GM12878 (cell line): Measurements from ENCODE around the gene TPPP. TPM values are rescaled to one million over a fixed set of nuclear protein-coding genes. Genes with fewer than 3 reads are reported as not detected.

Experiments used
- BACH1 ChIP-seq: fragments of 450-650 bp; IDR thresholded peaks from 2 replicates; pipeline ENCODE4 v1.6.1; 2017; ENCODE audit warnings: mild to moderate bottlenecking, borderline replicate concordance
- CREB1 ChIP-seq: IDR thresholded peaks from 2 replicates; pipeline ENCODE4 v1.6.1; 2012; ENCODE audit warnings: low read depth, mild to moderate bottlenecking, inconsistent platforms
- LARP7 ChIP-seq: fragments of 450-650 bp; IDR thresholded peaks from 2 replicates; pipeline ENCODE4 v1.6.1; 2017; ENCODE audit warnings: mild to moderate bottlenecking
- MLLT1 ChIP-seq: fragments of 450-650 bp; IDR thresholded peaks from 2 replicates; pipeline ENCODE4 v1.6.1; 2016; ENCODE audit warnings: mild to moderate bottlenecking
- MXI1 ChIP-seq: fragments of 150-350 bp; IDR thresholded peaks from 2 replicates; pipeline ENCODE4 v1.6.1; 2011; ENCODE audit warnings: low read depth, mild to moderate bottlenecking, inconsistent platforms, low read length, improper control_type of control experiment
- POU2F2 ChIP-seq: IDR thresholded peaks from 3 replicates; pipeline ENCODE4 v1.6.1; 2011; ENCODE audit warnings: low read depth, mild to moderate bottlenecking, low read length, borderline replicate concordance
- RFX5 ChIP-seq: IDR thresholded peaks from 2 replicates; pipeline ENCODE4 v1.6.1; 2011; ENCODE audit warnings: low read depth, low read length, improper control_type of control experiment
- polyA plus RNA-seq, 11 experiments: library from polyadenylated mRNA; depleted of rRNA in 4 of 11; unstranded in 6 of 11; stranded (reverse) in 5 of 11; fragments of >200 nt; fragmentation: Nextera tagmentation in 4 of 11; fragmentation: Illumina TruSeq in 1 of 11; extraction: Ambion mirVana in 4 of 11; extraction: Trizol in 1 of 11; gene quantifications; 1 replicate in 1 of 11; 2 replicates in 10 of 11; pipeline versions ENCODE4 v1.2.1 to v1.2.3, GENCODE V29; 2011 to 2016; ENCODE audit warnings: inconsistent platforms in 2 of 11, missing spikeins in 2 of 11, low read depth in 1 of 11
- total RNA-seq, 4 experiments: library from RNA; depleted of rRNA in 3 of 4; stranded (reverse); fragments of >200 nt in 3 of 4; fragmentation: Illumina TruSeq in 1 of 4; extraction: Trizol in 1 of 4; gene quantifications; 2 replicates each; pipeline versions ENCODE4 v1.2.1 to v1.2.3, GENCODE V29; 2013 to 2021
- TF ChIP-seq, protein P1 (sequence below), 3 experiments: IDR thresholded peaks in 2 of 3; conservative IDR thresholded peaks in 1 of 3; 2 replicates each; pipeline ENCODE4 v1.5.1; 2011; ENCODE audit warnings: low read depth in 3 of 3, low read length in 3 of 3, mild to moderate bottlenecking in 3 of 3, control low read depth in 2 of 3, moderate library complexity in 2 of 3, inconsistent platforms in 1 of 3, mixed read lengths in 1 of 3; ENCODE audit not compliant: control insufficient read depth in 2 of 3, insufficient read depth in 1 of 3; ENCODE audit errors: extremely low read depth in 1 of 3

Gene TPPP
- total and polyA plus RNA-seq, 10 of the 15 experiments (the other 5 are each of a cell fraction or from before 2014, with no cell fraction given): under 0.01 to 0.24 (median 0.04) TPM; not detected in 4

- peak; percentile 96 for TF ChIP-seq MLLT1
- peak; percentile 37; the same call in 1 of the 2 replicates for TF ChIP-seq LARP7
- TF ChIP-seq RFX5: no peak
- no peak for TF ChIP-seq MXI1
- TF ChIP-seq, protein P1, sequence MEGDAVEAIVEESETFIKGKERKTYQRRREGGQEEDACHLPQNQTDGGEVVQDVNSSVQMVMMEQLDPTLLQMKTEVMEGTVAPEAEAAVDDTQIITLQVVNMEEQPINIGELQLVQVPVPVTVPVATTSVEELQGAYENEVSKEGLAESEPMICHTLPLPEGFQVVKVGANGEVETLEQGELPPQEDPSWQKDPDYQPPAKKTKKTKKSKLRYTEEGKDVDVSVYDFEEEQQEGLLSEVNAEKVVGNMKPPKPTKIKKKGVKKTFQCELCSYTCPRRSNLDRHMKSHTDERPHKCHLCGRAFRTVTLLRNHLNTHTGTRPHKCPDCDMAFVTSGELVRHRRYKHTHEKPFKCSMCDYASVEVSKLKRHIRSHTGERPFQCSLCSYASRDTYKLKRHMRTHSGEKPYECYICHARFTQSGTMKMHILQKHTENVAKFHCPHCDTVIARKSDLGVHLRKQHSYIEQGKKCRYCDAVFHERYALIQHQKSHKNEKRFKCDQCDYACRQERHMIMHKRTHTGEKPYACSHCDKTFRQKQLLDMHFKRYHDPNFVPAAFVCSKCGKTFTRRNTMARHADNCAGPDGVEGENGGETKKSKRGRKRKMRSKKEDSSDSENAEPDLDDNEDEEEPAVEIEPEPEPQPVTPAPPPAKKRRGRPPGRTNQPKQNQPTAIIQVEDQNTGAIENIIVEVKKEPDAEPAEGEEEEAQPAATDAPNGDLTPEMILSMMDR (IDR thresholded peaks at IDR 0.05 in 2 of 3, conservative IDR thresholded peaks at IDR 0.05 in 1 of 3; ENCODE audit: control insufficient read depth in 2 of 3, extremely low read depth in 1 of 3, insufficient read depth in 1 of 3, low read depth in 3 of 3, low read length in 3 of 3): no peak
- TF ChIP-seq BACH1: peak; percentile 68; the same call in 1 of the 2 replicates
- TF ChIP-seq POU2F2: no peak
- no peak for TF ChIP-seq CREB1
- TF ChIP-seq, all 136 proteins: peak for 7
Measured at GRCh38 chr5:612498-613424, 80.4 kb downstream of the TPPP start (continued).
